Epithelial cell of proximal tubule (primary cell): ENCODE data around the gene MGAT2. TPM values are rescaled to one million over a fixed set of nuclear protein-coding genes. Genes with fewer than 3 reads are reported as not detected.
A peak's percentile ranks its signal among the peaks of the same experiment; 100 is the strongest.
"Not testable (repeated sequence)": the region's sequence is repeated elsewhere in the genome, so short reads cannot be mapped to it uniquely, and the experiment has no call there.

ENCODE experiments used
- DNase-seq: peaks from one replicate; pipeline ENCODE4 v3.0.0-alpha.2; 2011; ENCODE audit warnings: low read depth
- H3K4me3 ChIP-seq: 2 replicates; pipeline ENCODE4 v1.5.1; 2011; ENCODE audit warnings: low read depth, mild to moderate bottlenecking, low read length
- CTCF ChIP-seq: conservative IDR thresholded peaks from 2 replicates; pipeline ENCODE4 v1.5.1; 2012; ENCODE audit warnings: low read depth, mild to moderate bottlenecking, low read length
- total RNA-seq: library from RNA; depleted of rRNA; stranded (reverse); fragments of >200 nt; gene quantifications from 2 replicates; pipeline ENCODE4 v1.2.3, GENCODE V29; 2015

Gene MGAT2
- total RNA-seq, 1 donor from 2014 or later = 51.7 TPM

- no peak overlapping the region for H3K4me3 ChIP-seq
- TF ChIP-seq CTCF = no peak
- no peak for DNase-seq
Observed at GRCh38 chr14:49614196-49614595, 6.4 kb upstream of the MGAT2 start.

GRCh38 chr14:49615776-49616175 lies 4.8 kb upstream of the MGAT2 start:
- no peak overlapping the region for H3K4me3 ChIP-seq
- no peak for TF ChIP-seq CTCF
- DNase-seq = no peak

GRCh38 chr14:49617852-49618519 lies 2.6 kb upstream of the MGAT2 start:
- no peak for DNase-seq
- H3K4me3 ChIP-seq = no peak overlapping the region
- TF ChIP-seq CTCF = no peak

- H3K4me3 ChIP-seq = peak overlapping the region; percentile 95
- not testable (repeated sequence) for DNase-seq
Observed at GRCh38 chr14:49619273-49619672, 1.3 kb upstream of the MGAT2 start.

GRCh38 chr14:49619730-49620129 lies 869 bp upstream of the MGAT2 start:
- no peak for DNase-seq
- TF ChIP-seq CTCF = no peak
- peak overlapping the region; percentile 95 for H3K4me3 ChIP-seq

GRCh38 chr14:49621114-49621881 lies 699 bp downstream of the MGAT2 start:
- no peak for TF ChIP-seq CTCF
- no peak for DNase-seq
- peak overlapping the region; percentile 95 for H3K4me3 ChIP-seq

- no peak for DNase-seq
- TF ChIP-seq CTCF = no peak
- H3K4me3 ChIP-seq = peak overlapping the region; percentile 95
Observed at GRCh38 chr14:49622022-49622607, 1.5 kb downstream of the MGAT2 start.
